Subcutaneous adipose tissue (tissue), 4 donors: ENCODE results near the gene EXTL1. TPM values are rescaled to one million over a fixed set of nuclear protein-coding genes. Genes with fewer than 3 reads are reported as not detected.

Experiments used
- total RNA-seq, 4 donors: library from RNA; depleted of rRNA; stranded (reverse); fragments of >200 nt; gene quantifications; one replicate each; pipeline ENCODE4 v1.1.0, GENCODE V29; 2016
- TF ChIP-seq, protein P1 (sequence below): fragments of 450-650 bp; IDR thresholded peaks from one replicate; pipeline ENCODE4 v1.5.1; 2016; ENCODE audit warnings: low read depth, mild to moderate bottlenecking, control low read depth, antibody characterized with exemption, moderate library complexity

Gene EXTL1
- total RNA-seq, 4 donors from 2014 or later, result not detected

GRCh38 chr1:26041978-26042377 is 20.4 kb downstream of the EXTL1 start:
- TF ChIP-seq, protein P1, sequence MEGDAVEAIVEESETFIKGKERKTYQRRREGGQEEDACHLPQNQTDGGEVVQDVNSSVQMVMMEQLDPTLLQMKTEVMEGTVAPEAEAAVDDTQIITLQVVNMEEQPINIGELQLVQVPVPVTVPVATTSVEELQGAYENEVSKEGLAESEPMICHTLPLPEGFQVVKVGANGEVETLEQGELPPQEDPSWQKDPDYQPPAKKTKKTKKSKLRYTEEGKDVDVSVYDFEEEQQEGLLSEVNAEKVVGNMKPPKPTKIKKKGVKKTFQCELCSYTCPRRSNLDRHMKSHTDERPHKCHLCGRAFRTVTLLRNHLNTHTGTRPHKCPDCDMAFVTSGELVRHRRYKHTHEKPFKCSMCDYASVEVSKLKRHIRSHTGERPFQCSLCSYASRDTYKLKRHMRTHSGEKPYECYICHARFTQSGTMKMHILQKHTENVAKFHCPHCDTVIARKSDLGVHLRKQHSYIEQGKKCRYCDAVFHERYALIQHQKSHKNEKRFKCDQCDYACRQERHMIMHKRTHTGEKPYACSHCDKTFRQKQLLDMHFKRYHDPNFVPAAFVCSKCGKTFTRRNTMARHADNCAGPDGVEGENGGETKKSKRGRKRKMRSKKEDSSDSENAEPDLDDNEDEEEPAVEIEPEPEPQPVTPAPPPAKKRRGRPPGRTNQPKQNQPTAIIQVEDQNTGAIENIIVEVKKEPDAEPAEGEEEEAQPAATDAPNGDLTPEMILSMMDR, result no peak

- TF ChIP-seq, protein P1, result no peak
Observed at GRCh38 chr1:26043765-26044164, 22.2 kb downstream of the EXTL1 start.

DNA sequence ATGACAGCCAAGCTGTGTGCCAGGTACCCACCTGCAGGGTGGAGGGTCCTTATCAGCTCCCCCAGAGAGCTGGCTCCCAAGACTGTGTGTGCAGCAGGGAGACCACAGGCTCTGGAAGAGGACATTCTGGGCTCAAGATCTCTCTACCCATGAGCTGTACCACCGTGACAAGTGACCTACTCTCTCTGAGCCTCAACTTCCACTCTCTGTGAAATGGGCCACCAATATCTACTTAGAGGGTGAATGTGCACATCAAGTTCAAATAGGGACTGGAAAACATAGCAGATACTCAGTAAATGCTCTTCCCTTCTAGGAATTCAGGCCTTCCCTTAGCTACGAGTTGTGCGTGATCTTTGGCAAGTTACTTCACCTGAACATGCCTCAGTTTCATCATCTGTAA is 22.8 kb downstream of the EXTL1 start:
- TF ChIP-seq, protein P1, result no peak

GRCh38 chr1:26044971-26045721 is 23.6 kb downstream of the EXTL1 start:
- TF ChIP-seq, protein P1, result no peak

GRCh38 chr1:26045722-26046245 is 24.2 kb downstream of the EXTL1 start, which contains the start of gene SLC30A2:
Gene SLC30A2 (minus strand): TSS chr1:26046118. CDS start chr1:26045896, 222 bp downstream.
- TF ChIP-seq, protein P1, result no peak

- TF ChIP-seq, protein P1, result no peak
Observed at GRCh38 chr1:26046246-26047095, 24.9 kb downstream of the EXTL1 start.
